Thoracic aorta (tissue), 2 donors: ENCODE data around the gene IFT88. TPM values are rescaled to one million over a fixed set of nuclear protein-coding genes. Genes with fewer than 3 reads are reported as not detected.
"Not testable (repeated sequence)": the region's sequence is repeated elsewhere in the genome, so short reads cannot be mapped to it uniquely, and the experiment has no call there.

Experiments used
- ATAC-seq: fragments of 150-250 bp; one replicate; pipeline ENCODE4 v1.8.0; 2017; ENCODE audit warnings: low read depth; ENCODE audit not compliant: insufficient number of reproducible peaks, low FRiP score
- DNase-seq: peaks from one replicate; pipeline ENCODE4 v3.0.0-alpha.2; 2020; ENCODE audit warnings: low spot score
- H3K27ac ChIP-seq, 2 donors: fragments of 200-600 bp; sonication (generic); 1 replicate in 1 of 2; 2 replicates in 1 of 2; pipeline ENCODE4 v1.5.1; 2016; ENCODE audit warnings: mild to moderate bottlenecking in 2 of 2, moderate library complexity in 2 of 2
- H3K27me3 ChIP-seq: fragments of 200-600 bp; sonication (generic); replicated peaks from 2 replicates; pipeline ENCODE4 v1.6.0; 2016; ENCODE audit warnings: mild to moderate bottlenecking; ENCODE audit not compliant: insufficient read depth
- H3K36me3 ChIP-seq: fragments of 200-600 bp; sonication (generic); one replicate; pipeline ENCODE4 v1.5.1; 2016
- H3K4me1 ChIP-seq, 2 donors: fragments of 200-600 bp; sonication (generic); 1 replicate in 1 of 2; 2 replicates in 1 of 2; pipeline versions ENCODE4 v1.5.1 to v1.6.0; 2016; ENCODE audit warnings: low read depth in 2 of 2, mild to moderate bottlenecking in 1 of 2; ENCODE audit not compliant: control insufficient read depth in 1 of 2
- H3K4me3 ChIP-seq: fragments of 200-600 bp; sonication (generic); 2 replicates; pipeline ENCODE4 v1.5.1; 2016; ENCODE audit warnings: mild to moderate bottlenecking
- H3K9me3 ChIP-seq: fragments of 200-600 bp; sonication (generic); 2 replicates; pipeline ENCODE4 v1.5.1; 2016
- CTCF ChIP-seq: fragments of 200-600 bp; sonication (generic); IDR thresholded peaks from one replicate; pipeline ENCODE4 v1.5.1; 2019; ENCODE audit warnings: antibody characterized with exemption
- total RNA-seq, 2 donors: library from RNA; depleted of rRNA; stranded (reverse); fragments of >200 nt; gene quantifications; one replicate each; pipeline versions ENCODE4 v1.1.0 to v1.2.3, GENCODE V29; 2016

IFT88 gene
- total RNA-seq, 2 donors from 2014 or later: 8.8 to 13.0 TPM

- Histone ChIP-seq H3K4me1 (peaks cover 0 to 14% of the 10 kb centered on the region in 2 donors), H3K9me3 (no peaks in the 10 kb centered on the region), H3K36me3 (no peaks in the 10 kb centered on the region), H3K27me3 (no peaks in the 10 kb centered on the region), H3K27ac (no peak overlapping the region), H3K4me3 (no peak overlapping the region)
- ATAC-seq: no peak
- no peak for TF ChIP-seq CTCF
- DNase-seq: no peak
Measured at GRCh38 chr13:20676213-20676612, 109.3 kb downstream of the IFT88 start.

- H3K27me3 ChIP-seq, H3K36me3 ChIP-seq, H3K27ac ChIP-seq, H3K9me3 ChIP-seq, DNase-seq, ATAC-seq, H3K4me1 ChIP-seq, H3K4me3 ChIP-seq: not testable (repeated sequence)
Measured at GRCh38 chr13:20678606-20679005, 111.6 kb downstream of the IFT88 start.

GRCh38 chr13:20679879-20680278 is 112.9 kb downstream of the IFT88 start:
- DNase-seq (no peak), ATAC-seq (no peak)
- no peaks in the 10 kb centered on the region for H3K27me3 ChIP-seq
- H3K27ac ChIP-seq: no peak overlapping the region
- TF ChIP-seq CTCF: no peak
- H3K9me3 ChIP-seq: no peaks in the 10 kb centered on the region
- no peaks in the 10 kb centered on the region for H3K36me3 ChIP-seq
- no peaks in the 10 kb centered on the region for H3K4me1 ChIP-seq
- no peak overlapping the region for H3K4me3 ChIP-seq

GRCh38 chr13:20680416-20681080 is 113.6 kb downstream of the IFT88 start:
- H3K36me3 ChIP-seq: no peaks in the 10 kb centered on the region
- no peaks in the 10 kb centered on the region for H3K4me1 ChIP-seq
- no peak overlapping the region for H3K27ac ChIP-seq
- DNase-seq: no peak
- no peak for TF ChIP-seq CTCF
- H3K4me3 ChIP-seq: no peak overlapping the region
- H3K27me3 ChIP-seq: no peaks in the 10 kb centered on the region
- no peaks in the 10 kb centered on the region for H3K9me3 ChIP-seq
- no peak for ATAC-seq

- not testable (repeated sequence) for H3K4me3 ChIP-seq, DNase-seq, H3K4me1 ChIP-seq, H3K9me3 ChIP-seq, H3K27ac ChIP-seq, H3K36me3 ChIP-seq, ATAC-seq, H3K27me3 ChIP-seq
Measured at GRCh38 chr13:20681481-20681880, 114.5 kb downstream of the IFT88 start.

GRCh38 chr13:20682061-20682460 is 115.1 kb downstream of the IFT88 start:
- H3K9me3 ChIP-seq: no peaks in the 10 kb centered on the region
- H3K27ac ChIP-seq: no peak overlapping the region
- no peaks in the 10 kb centered on the region for H3K27me3 ChIP-seq
- no peak for ATAC-seq
- no peak overlapping the region for H3K4me3 ChIP-seq
- no peaks in the 10 kb centered on the region for H3K36me3 ChIP-seq
- no peak for TF ChIP-seq CTCF
- DNase-seq: no peak
- H3K4me1 ChIP-seq: no peaks in the 10 kb centered on the region
